Measurements from ENCODE around the gene DCAF4. TPM values are rescaled to one million over a fixed set of nuclear protein-coding genes. Genes with fewer than 3 reads are reported as not detected.

Gene DCAF4
- total RNA-seq, 2 donors from 2014 or later: 8.9 to 29.6 TPM

GRCh38 chr14:72883109-72883508 lies 43.2 kb upstream of the DCAF4 start:
- H3K4me3 ChIP-seq: no peak overlapping the region
- no peaks in the 10 kb centered on the region for H3K9me3 ChIP-seq
- H3K27me3 ChIP-seq (replicated peaks; ENCODE audit: insufficient read depth): no peaks in the 10 kb centered on the region
- no peak for DNase-seq (ENCODE audit: low spot score)
- TF ChIP-seq POLR2A (IDR thresholded peaks at IDR 0.05): no peak
- TF ChIP-seq POLR2AphosphoS5 (IDR thresholded peaks at IDR 0.05): no peak
- TF ChIP-seq CTCF (IDR thresholded peaks at IDR 0.05): no peak
- no peak overlapping the region for H3K27ac ChIP-seq
- no peaks in the 10 kb centered on the region for H3K36me3 ChIP-seq
- WGBS: 92% methylated on average over 2 of the region's 2 CpGs
- no peaks in the 10 kb centered on the region for H3K4me1 ChIP-seq (replicated peaks)
- intact Hi-C loops (cut with DNase I): no loop called here

GRCh38 chr14:72883961-72884360 lies 42.3 kb upstream of the DCAF4 start:
- no peak for DNase-seq (ENCODE audit: low spot score)
- H3K4me3 ChIP-seq: no peak overlapping the region
- no peaks in the 10 kb centered on the region for H3K9me3 ChIP-seq
- intact Hi-C loops (cut with DNase I): no loop called here
- H3K27me3 ChIP-seq (replicated peaks; ENCODE audit: insufficient read depth): peaks cover 4% of the 10 kb centered on the region
- no peaks in the 10 kb centered on the region for H3K4me1 ChIP-seq (replicated peaks)
- H3K27ac ChIP-seq: no peak overlapping the region
- no peaks in the 10 kb centered on the region for H3K36me3 ChIP-seq
- 75% methylated on average over 4 of the region's 4 CpGs for WGBS
- TF ChIP-seq POLR2AphosphoS5 (IDR thresholded peaks at IDR 0.05): no peak
- no peak for TF ChIP-seq CTCF (IDR thresholded peaks at IDR 0.05)
- TF ChIP-seq POLR2A (IDR thresholded peaks at IDR 0.05): no peak

- WGBS: 90% methylated on average over 4 of the region's 4 CpGs
- Histone ChIP-seq H3K27me3 (replicated peaks; ENCODE audit: insufficient read depth) (peaks cover 7% of the 10 kb centered on the region), H3K36me3 (no peaks in the 10 kb centered on the region), H3K4me1 (replicated peaks) (no peaks in the 10 kb centered on the region), H3K9me3 (no peaks in the 10 kb centered on the region), H3K27ac (no peak overlapping the region), H3K4me3 (no peak overlapping the region)
- intact Hi-C loops (cut with DNase I): no loop called here
- no peak for TF ChIP-seq POLR2AphosphoS5 (IDR thresholded peaks at IDR 0.05)
- no peak for TF ChIP-seq POLR2A (IDR thresholded peaks at IDR 0.05)
- TF ChIP-seq CTCF (IDR thresholded peaks at IDR 0.05): no peak
- no peak for DNase-seq (ENCODE audit: low spot score)
Measured at GRCh38 chr14:72884386-72884785, 41.9 kb upstream of the DCAF4 start.

- H3K4me3 ChIP-seq: no peak overlapping the region
- intact Hi-C loops (cut with DNase I): no loop called here
- DNase-seq (ENCODE audit: low spot score): no peak
- H3K9me3 ChIP-seq: no peaks in the 10 kb centered on the region
- H3K36me3 ChIP-seq: no peaks in the 10 kb centered on the region
- no peak for TF ChIP-seq POLR2A (IDR thresholded peaks at IDR 0.05)
- TF ChIP-seq CTCF (IDR thresholded peaks at IDR 0.05): no peak
- no peak for TF ChIP-seq POLR2AphosphoS5 (IDR thresholded peaks at IDR 0.05)
- peaks cover 4% of the 10 kb centered on the region for H3K4me1 ChIP-seq (replicated peaks)
- WGBS: 92% methylated on average over 3 of the region's 3 CpGs
- no peak overlapping the region for H3K27ac ChIP-seq
- peaks cover 11% of the 10 kb centered on the region for H3K27me3 ChIP-seq (replicated peaks; ENCODE audit: insufficient read depth)
Measured at GRCh38 chr14:72887514-72887913, 38.8 kb upstream of the DCAF4 start.

GRCh38 chr14:72888192-72888591 lies 38.1 kb upstream of the DCAF4 start:
- no peak for DNase-seq (ENCODE audit: low spot score)
- intact Hi-C loops (cut with DNase I): no loop called here
- 68% methylated on average over 2 of the region's 2 CpGs for WGBS

More at GRCh38 chr14:72888192-72888591, 38.1 kb upstream of the DCAF4 start:
- Histone ChIP-seq H3K27me3 (replicated peaks; ENCODE audit: insufficient read depth) (peaks cover 11% of the 10 kb centered on the region), H3K9me3 (no peaks in the 10 kb centered on the region), H3K27ac (no peak overlapping the region), H3K4me3 (no peak overlapping the region), H3K36me3 (no peaks in the 10 kb centered on the region), H3K4me1 (replicated peaks) (peaks cover 4% of the 10 kb centered on the region)
- TF ChIP-seq POLR2A (IDR thresholded peaks at IDR 0.05): no peak
- no peak for TF ChIP-seq POLR2AphosphoS5 (IDR thresholded peaks at IDR 0.05)
- no peak for TF ChIP-seq CTCF (IDR thresholded peaks at IDR 0.05)
